GM23338 (cell line): Measurements from ENCODE around the gene ARAP1. TPM values are rescaled to one million over a fixed set of nuclear protein-coding genes. Genes with fewer than 3 reads are reported as not detected.

ENCODE experiments used
- ATAC-seq: fragments of 200-7000 bp; cut with Tn5 transposase; 3 replicates; pipeline ENCODE4 v1.9.1; 2020
- DNase-seq: peaks from one replicate; pipeline ENCODE4 v3.0.0-alpha.2; 2015; ENCODE audit warnings: low spot score
- H2AFZ ChIP-seq: fragments of 200-600 bp; sonication (generic); 2 replicates; pipeline ENCODE4 v1.8.0; 2016; ENCODE audit warnings: antibody characterized with exemption, mild to moderate bottlenecking, moderate library complexity
- H3F3A ChIP-seq: fragments of 200-600 bp; sonication (generic); replicated peaks from 2 replicates; pipeline ENCODE4 v1.8.0; 2017; ENCODE audit warnings: antibody characterized with exemption, mixed run types, low read depth
- H3K27ac ChIP-seq: fragments of 200-600 bp; sonication (generic); 2 replicates; pipeline ENCODE4 v1.6.1; 2016; ENCODE audit warnings: low read depth
- H3K27me3 ChIP-seq: fragments of 200-600 bp; sonication (generic); 2 replicates; pipeline ENCODE4 v1.8.0; 2016; ENCODE audit warnings: mild to moderate bottlenecking, mixed run types, moderate library complexity; ENCODE audit not compliant: insufficient read depth
- H3K36me3 ChIP-seq: fragments of 200-600 bp; sonication (generic); 2 replicates; pipeline ENCODE4 v1.8.0; 2016; ENCODE audit warnings: mild to moderate bottlenecking; ENCODE audit not compliant: insufficient read depth
- H3K4me1 ChIP-seq: fragments of 200-600 bp; sonication (generic); 2 replicates; pipeline ENCODE4 v1.8.0; 2016; ENCODE audit warnings: mild to moderate bottlenecking, moderate library complexity; ENCODE audit not compliant: insufficient read depth
- H3K4me2 ChIP-seq: fragments of 200-600 bp; sonication (generic); 2 replicates; pipeline ENCODE4 v1.7.1; 2017; ENCODE audit warnings: mixed run types
- H3K4me3 ChIP-seq: fragments of 200-600 bp; sonication (generic); 2 replicates; pipeline ENCODE4 v1.6.1; 2016; ENCODE audit warnings: mixed run types
- H3K79me2 ChIP-seq: fragments of 200-600 bp; sonication (generic); replicated peaks from 2 replicates; pipeline ENCODE4 v1.8.0; 2017; ENCODE audit warnings: mild to moderate bottlenecking; ENCODE audit not compliant: insufficient read depth
- H3K9me2 ChIP-seq: fragments of 200-600 bp; sonication (generic); 2 replicates; pipeline ENCODE4 v1.8.0; 2017; ENCODE audit not compliant: insufficient read depth
- H4K20me1 ChIP-seq: fragments of 200-600 bp; sonication (generic); replicated peaks from 2 replicates; pipeline ENCODE4 v1.8.0; 2017; ENCODE audit warnings: mild to moderate bottlenecking; ENCODE audit not compliant: insufficient read depth
- H3K27ac Mint-ChIP-seq: 2 replicates; pipeline ENCODE4 v1.8.0; 2020; ENCODE audit warnings: inconsistent platforms, mild to moderate bottlenecking, moderate library complexity, mixed read lengths
- H3K27me3 Mint-ChIP-seq: 3 replicates; pipeline ENCODE4 v1.8.0; 2022; ENCODE audit warnings: low read depth, mild to moderate bottlenecking, moderate library complexity, mixed read lengths, inconsistent platforms; ENCODE audit not compliant: insufficient read depth, poor library complexity
- H3K36me3 Mint-ChIP-seq: 3 replicates; pipeline ENCODE4 v1.8.0; 2021; ENCODE audit warnings: low read depth, mild to moderate bottlenecking, inconsistent platforms, moderate library complexity, mixed read lengths
- H3K4me1 Mint-ChIP-seq: 3 replicates; pipeline ENCODE4 v1.8.0; 2020; ENCODE audit warnings: mild to moderate bottlenecking, inconsistent platforms, mixed read lengths
- H3K4me3 Mint-ChIP-seq: 3 replicates; pipeline ENCODE4 v1.8.0; 2021; ENCODE audit warnings: moderate library complexity, mild to moderate bottlenecking, inconsistent platforms, mixed read lengths
- H3K9me3 Mint-ChIP-seq: 3 replicates; pipeline ENCODE4 v1.8.0; 2020; ENCODE audit warnings: moderate library complexity, mild to moderate bottlenecking, inconsistent platforms, mixed read lengths
- CREB1 ChIP-seq: fragments of 250-450 bp; sonication (Bioruptor Pico); IDR thresholded peaks from 2 replicates; pipeline ENCODE4 v1.5.0; 2020; ENCODE audit warnings: low read depth, mild to moderate bottlenecking, moderate library complexity
- EZH2 ChIP-seq: fragments of 200-600 bp; sonication (generic); IDR thresholded peaks from one replicate; pipeline ENCODE4 v1.8.0; 2017; ENCODE audit warnings: antibody characterized with exemption, mild to moderate bottlenecking, low read depth; ENCODE audit not compliant: unreplicated experiment
- EZH2phosphoT487 ChIP-seq: fragments of 200-600 bp; sonication (generic); IDR thresholded peaks from one replicate; pipeline ENCODE4 v1.8.1; 2018; ENCODE audit warnings: antibody characterized with exemption; ENCODE audit not compliant: unreplicated experiment
- JUNB ChIP-seq: IDR thresholded peaks from one replicate; pipeline ENCODE4 v1.6.1; 2016; ENCODE audit warnings: antibody characterized with exemption; ENCODE audit not compliant: unreplicated experiment
- NANOG ChIP-seq: IDR thresholded peaks from 2 replicates; pipeline ENCODE4 v1.6.1; 2016; ENCODE audit warnings: antibody characterized with exemption, borderline replicate concordance
- POLR2AphosphoS5 ChIP-seq: IDR thresholded peaks from 2 replicates; pipeline ENCODE4 v1.6.1; 2016; ENCODE audit warnings: antibody characterized with exemption, low read depth
- STAT1 ChIP-seq: IDR thresholded peaks from one replicate; pipeline ENCODE4 v1.6.1; 2016; ENCODE audit warnings: antibody characterized with exemption; ENCODE audit not compliant: unreplicated experiment
- ZNF331 ChIP-seq: fragments of 250-450 bp; sonication (Bioruptor Pico); IDR thresholded peaks from 2 replicates; pipeline ENCODE4 v1.5.0; 2020; ENCODE audit warnings: low read depth, mild to moderate bottlenecking, moderate library complexity
- polyA plus RNA-seq: library from polyadenylated mRNA; unstranded; fragments of >200 nt; fragmentation: Nextera tagmentation; extraction: Ambion mirVana; gene quantifications from 2 replicates; pipeline ENCODE4 v1.2.1, GENCODE V29; 2016
- total RNA-seq: library from RNA; depleted of rRNA; stranded (reverse); fragments of >200 nt; shearing (Covaris generic); gene quantifications from 2 replicates; pipeline ENCODE4 v1.2.3, GENCODE V29; 2014
- TF ChIP-seq, protein P1 (sequence below): IDR thresholded peaks from one replicate; pipeline ENCODE4 v1.6.1; 2018; ENCODE audit warnings: antibody characterized with exemption; ENCODE audit not compliant: unreplicated experiment
- TF ChIP-seq, protein P2 (sequence below): fragments of 250-450 bp; sonication (Bioruptor Pico); IDR thresholded peaks from 2 replicates; pipeline ENCODE4 v1.5.0; 2020; ENCODE audit warnings: mild to moderate bottlenecking, moderate library complexity
- TF ChIP-seq, protein P3 (sequence below): IDR thresholded peaks from 2 replicates; pipeline ENCODE4 v1.6.1; 2016; ENCODE audit warnings: antibody characterized with exemption
- TF ChIP-seq, protein P4 (sequence below), 2 experiments: fragments of 200-600 bp in 1 of 2; sonication (generic) in 1 of 2; conservative IDR thresholded peaks; 2 replicates each; pipeline versions ENCODE4 v1.5.1 to v1.6.1; 2016 to 2017; ENCODE audit warnings: antibody characterized with exemption in 2 of 2, low read depth in 2 of 2, mild to moderate bottlenecking in 2 of 2, moderate library complexity in 1 of 2

Gene ARAP1
- total and polyA plus RNA-seq, 2 experiments from 2014 or later = 24.5 to 116 TPM

- TF ChIP-seq, protein P1, sequence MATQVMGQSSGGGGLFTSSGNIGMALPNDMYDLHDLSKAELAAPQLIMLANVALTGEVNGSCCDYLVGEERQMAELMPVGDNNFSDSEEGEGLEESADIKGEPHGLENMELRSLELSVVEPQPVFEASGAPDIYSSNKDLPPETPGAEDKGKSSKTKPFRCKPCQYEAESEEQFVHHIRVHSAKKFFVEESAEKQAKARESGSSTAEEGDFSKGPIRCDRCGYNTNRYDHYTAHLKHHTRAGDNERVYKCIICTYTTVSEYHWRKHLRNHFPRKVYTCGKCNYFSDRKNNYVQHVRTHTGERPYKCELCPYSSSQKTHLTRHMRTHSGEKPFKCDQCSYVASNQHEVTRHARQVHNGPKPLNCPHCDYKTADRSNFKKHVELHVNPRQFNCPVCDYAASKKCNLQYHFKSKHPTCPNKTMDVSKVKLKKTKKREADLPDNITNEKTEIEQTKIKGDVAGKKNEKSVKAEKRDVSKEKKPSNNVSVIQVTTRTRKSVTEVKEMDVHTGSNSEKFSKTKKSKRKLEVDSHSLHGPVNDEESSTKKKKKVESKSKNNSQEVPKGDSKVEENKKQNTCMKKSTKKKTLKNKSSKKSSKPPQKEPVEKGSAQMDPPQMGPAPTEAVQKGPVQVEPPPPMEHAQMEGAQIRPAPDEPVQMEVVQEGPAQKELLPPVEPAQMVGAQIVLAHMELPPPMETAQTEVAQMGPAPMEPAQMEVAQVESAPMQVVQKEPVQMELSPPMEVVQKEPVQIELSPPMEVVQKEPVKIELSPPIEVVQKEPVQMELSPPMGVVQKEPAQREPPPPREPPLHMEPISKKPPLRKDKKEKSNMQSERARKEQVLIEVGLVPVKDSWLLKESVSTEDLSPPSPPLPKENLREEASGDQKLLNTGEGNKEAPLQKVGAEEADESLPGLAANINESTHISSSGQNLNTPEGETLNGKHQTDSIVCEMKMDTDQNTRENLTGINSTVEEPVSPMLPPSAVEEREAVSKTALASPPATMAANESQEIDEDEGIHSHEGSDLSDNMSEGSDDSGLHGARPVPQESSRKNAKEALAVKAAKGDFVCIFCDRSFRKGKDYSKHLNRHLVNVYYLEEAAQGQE = no peak
Measured at GRCh38 chr11:72637198-72637597, 115.0 kb downstream of the ARAP1 start (continued).

DNA sequence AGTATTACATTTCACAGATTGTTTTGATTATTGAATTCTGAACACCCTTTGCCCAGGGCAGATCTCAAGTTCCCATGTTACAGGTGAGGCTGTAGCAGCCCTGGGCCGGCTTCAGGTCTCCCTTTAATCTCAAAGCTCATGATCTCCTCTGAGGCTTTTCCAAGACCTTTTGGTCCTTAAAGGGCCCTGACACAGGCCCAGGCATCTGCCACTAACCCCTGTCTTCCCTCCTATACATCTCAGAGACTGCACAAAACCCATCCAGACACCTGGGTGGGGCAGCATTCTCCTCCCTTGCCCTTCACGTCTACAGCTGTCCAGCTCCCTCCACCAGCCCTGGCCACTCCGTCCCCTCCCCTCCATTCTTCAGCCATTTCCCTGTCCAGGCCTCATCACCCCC is 115.8 kb downstream of the ARAP1 start:
- DNase-seq (no peak), ATAC-seq (peak; percentile 8; the same call in 2 of the 3 replicates)
- Mint-ChIP-seq H3K4me1 (peaks cover 41% of the 10 kb centered on the region), H3K4me3 (no peak overlapping the region; the same call in 2 of the 3 replicates), H3K36me3 (no peaks in the 10 kb centered on the region), H3K27me3 (peaks cover 13% of the 10 kb centered on the region), H3K27ac (no peak overlapping the region), H3K9me3 (no peaks in the 10 kb centered on the region)
- Histone ChIP-seq H3K4me3 (no peak overlapping the region), H3F3A (no peaks in the 10 kb centered on the region), H3K27me3 (peaks cover 26% of the 10 kb centered on the region), H3K79me2 (no peaks in the 10 kb centered on the region), H3K36me3 (no peaks in the 10 kb centered on the region), H2AFZ (no peak overlapping the region), H3K9me2 (no peaks in the 10 kb centered on the region), H3K27ac (no peak overlapping the region), H3K4me2 (peak overlapping the region; percentile 62; the same call in 1 of the 2 replicates), H4K20me1 (no peaks in the 10 kb centered on the region; the same call in 1 of the 2 replicates), H3K4me1 (peaks cover 24% of the 10 kb centered on the region)
- TF ChIP-seq CREB1 (CRISPR knock-in tag) (no peak), POLR2AphosphoS5 (no peak), JUNB (no peak), ZNF331 (CRISPR knock-in tag) (no peak), NANOG (no peak), EZH2 (no peak), STAT1 (no peak), EZH2phosphoT487 (no peak)
- TF ChIP-seq, protein P2, sequence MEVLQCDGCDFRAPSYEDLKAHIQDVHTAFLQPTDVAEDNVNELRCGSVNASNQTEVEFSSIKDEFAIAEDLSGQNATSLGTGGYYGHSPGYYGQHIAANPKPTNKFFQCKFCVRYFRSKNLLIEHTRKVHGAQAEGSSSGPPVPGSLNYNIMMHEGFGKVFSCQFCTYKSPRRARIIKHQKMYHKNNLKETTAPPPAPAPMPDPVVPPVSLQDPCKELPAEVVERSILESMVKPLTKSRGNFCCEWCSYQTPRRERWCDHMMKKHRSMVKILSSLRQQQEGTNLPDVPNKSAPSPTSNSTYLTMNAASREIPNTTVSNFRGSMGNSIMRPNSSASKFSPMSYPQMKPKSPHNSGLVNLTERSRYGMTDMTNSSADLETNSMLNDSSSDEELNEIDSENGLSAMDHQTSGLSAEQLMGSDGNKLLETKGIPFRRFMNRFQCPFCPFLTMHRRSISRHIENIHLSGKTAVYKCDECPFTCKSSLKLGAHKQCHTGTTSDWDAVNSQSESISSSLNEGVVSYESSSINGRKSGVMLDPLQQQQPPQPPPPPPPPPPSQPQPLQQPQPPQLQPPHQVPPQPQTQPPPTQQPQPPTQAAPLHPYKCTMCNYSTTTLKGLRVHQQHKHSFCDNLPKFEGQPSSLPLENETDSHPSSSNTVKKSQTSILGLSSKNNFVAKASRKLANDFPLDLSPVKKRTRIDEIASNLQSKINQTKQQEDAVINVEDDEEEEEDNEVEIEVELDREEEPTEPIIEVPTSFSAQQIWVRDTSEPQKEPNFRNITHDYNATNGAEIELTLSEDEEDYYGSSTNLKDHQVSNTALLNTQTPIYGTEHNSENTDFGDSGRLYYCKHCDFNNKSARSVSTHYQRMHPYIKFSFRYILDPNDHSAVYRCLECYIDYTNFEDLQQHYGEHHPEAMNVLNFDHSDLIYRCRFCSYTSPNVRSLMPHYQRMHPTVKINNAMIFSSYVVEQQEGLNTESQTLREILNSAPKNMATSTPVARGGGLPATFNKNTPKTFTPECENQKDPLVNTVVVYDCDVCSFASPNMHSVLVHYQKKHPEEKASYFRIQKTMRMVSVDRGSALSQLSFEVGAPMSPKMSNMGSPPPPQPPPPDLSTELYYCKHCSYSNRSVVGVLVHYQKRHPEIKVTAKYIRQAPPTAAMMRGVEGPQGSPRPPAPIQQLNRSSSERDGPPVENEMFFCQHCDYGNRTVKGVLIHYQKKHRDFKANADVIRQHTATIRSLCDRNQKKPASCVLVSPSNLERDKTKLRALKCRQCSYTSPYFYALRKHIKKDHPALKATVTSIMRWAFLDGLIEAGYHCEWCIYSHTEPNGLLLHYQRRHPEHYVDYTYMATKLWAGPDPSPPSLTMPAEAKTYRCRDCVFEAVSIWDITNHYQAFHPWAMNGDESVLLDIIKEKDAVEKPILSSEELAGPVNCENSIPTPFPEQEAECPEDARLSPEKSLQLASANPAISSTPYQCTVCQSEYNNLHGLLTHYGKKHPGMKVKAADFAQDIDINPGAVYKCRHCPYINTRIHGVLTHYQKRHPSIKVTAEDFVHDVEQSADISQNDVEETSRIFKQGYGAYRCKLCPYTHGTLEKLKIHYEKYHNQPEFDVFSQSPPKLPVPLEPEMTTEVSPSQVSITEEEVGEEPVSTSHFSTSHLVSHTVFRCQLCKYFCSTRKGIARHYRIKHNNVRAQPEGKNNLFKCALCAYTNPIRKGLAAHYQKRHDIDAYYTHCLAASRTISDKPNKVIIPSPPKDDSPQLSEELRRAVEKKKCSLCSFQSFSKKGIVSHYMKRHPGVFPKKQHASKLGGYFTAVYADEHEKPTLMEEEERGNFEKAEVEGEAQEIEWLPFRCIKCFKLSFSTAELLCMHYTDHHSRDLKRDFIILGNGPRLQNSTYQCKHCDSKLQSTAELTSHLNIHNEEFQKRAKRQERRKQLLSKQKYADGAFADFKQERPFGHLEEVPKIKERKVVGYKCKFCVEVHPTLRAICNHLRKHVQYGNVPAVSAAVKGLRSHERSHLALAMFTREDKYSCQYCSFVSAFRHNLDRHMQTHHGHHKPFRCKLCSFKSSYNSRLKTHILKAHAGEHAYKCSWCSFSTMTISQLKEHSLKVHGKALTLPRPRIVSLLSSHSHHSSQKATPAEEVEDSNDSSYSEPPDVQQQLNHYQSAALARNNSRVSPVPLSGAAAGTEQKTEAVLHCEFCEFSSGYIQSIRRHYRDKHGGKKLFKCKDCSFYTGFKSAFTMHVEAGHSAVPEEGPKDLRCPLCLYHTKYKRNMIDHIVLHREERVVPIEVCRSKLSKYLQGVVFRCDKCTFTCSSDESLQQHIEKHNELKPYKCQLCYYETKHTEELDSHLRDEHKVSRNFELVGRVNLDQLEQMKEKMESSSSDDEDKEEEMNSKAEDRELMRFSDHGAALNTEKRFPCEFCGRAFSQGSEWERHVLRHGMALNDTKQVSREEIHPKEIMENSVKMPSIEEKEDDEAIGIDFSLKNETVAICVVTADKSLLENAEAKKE (CRISPR knock-in tag) = no peak
- TF ChIP-seq, protein P3, sequence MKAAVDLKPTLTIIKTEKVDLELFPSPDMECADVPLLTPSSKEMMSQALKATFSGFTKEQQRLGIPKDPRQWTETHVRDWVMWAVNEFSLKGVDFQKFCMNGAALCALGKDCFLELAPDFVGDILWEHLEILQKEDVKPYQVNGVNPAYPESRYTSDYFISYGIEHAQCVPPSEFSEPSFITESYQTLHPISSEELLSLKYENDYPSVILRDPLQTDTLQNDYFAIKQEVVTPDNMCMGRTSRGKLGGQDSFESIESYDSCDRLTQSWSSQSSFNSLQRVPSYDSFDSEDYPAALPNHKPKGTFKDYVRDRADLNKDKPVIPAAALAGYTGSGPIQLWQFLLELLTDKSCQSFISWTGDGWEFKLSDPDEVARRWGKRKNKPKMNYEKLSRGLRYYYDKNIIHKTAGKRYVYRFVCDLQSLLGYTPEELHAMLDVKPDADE = no peak
- TF ChIP-seq, protein P4, sequence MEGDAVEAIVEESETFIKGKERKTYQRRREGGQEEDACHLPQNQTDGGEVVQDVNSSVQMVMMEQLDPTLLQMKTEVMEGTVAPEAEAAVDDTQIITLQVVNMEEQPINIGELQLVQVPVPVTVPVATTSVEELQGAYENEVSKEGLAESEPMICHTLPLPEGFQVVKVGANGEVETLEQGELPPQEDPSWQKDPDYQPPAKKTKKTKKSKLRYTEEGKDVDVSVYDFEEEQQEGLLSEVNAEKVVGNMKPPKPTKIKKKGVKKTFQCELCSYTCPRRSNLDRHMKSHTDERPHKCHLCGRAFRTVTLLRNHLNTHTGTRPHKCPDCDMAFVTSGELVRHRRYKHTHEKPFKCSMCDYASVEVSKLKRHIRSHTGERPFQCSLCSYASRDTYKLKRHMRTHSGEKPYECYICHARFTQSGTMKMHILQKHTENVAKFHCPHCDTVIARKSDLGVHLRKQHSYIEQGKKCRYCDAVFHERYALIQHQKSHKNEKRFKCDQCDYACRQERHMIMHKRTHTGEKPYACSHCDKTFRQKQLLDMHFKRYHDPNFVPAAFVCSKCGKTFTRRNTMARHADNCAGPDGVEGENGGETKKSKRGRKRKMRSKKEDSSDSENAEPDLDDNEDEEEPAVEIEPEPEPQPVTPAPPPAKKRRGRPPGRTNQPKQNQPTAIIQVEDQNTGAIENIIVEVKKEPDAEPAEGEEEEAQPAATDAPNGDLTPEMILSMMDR (conservative IDR thresholded peaks at IDR 0.05; ENCODE audit: low read depth in 2 of 2) = no peak
